ENCODE measurements around the gene C10orf120.

The C10orf120 gene

GRCh38 chr10:122699796-122700455, at the start of gene C10orf120:
Gene C10orf120, minus strand, starts transcription at chr10:122699846. Its CDS starts 56 bp downstream, at chr10:122699790.
- no peak for DNase-seq (ENCODE audit: low read depth, low spot score)

GRCh38 chr10:122748496-122748895, 48.9 kb upstream of the C10orf120 start:
- DNase-seq (ENCODE audit: low read depth, low spot score): no peak

- no peak for DNase-seq (ENCODE audit: low read depth, low spot score)
Observed at GRCh38 chr10:122746408-122746807, 46.8 kb upstream of the C10orf120 start.

GRCh38 chr10:122744257-122744656, 44.6 kb upstream of the C10orf120 start:
- no peak for DNase-seq (ENCODE audit: low read depth, low spot score)

GRCh38 chr10:122740640-122741039, 41.0 kb upstream of the C10orf120 start:
- no peak for DNase-seq (ENCODE audit: low read depth, low spot score)

GRCh38 chr10:122738031-122738430, 38.4 kb upstream of the C10orf120 start:
- no peak for DNase-seq (ENCODE audit: low read depth, low spot score)

GRCh38 chr10:122733931-122734665, 34.5 kb upstream of the C10orf120 start:
- DNase-seq (ENCODE audit: low read depth, low spot score): no peak

GRCh38 chr10:122733443-122733842, 33.8 kb upstream of the C10orf120 start:
- no peak for DNase-seq (ENCODE audit: low read depth, low spot score)

GRCh38 chr10:122730238-122730637, 30.6 kb upstream of the C10orf120 start:
- DNase-seq (ENCODE audit: low read depth, low spot score): no peak

- no peak for DNase-seq (ENCODE audit: low read depth, low spot score)
Observed at GRCh38 chr10:122729126-122729525, 29.5 kb upstream of the C10orf120 start.

GRCh38 chr10:122727426-122727825, 27.8 kb upstream of the C10orf120 start:
- DNase-seq (ENCODE audit: low read depth, low spot score): no peak

GRCh38 chr10:122725768-122726167, 26.1 kb upstream of the C10orf120 start:
- DNase-seq (ENCODE audit: low read depth, low spot score): no peak

GRCh38 chr10:122725006-122725405, 25.4 kb upstream of the C10orf120 start:
- DNase-seq (ENCODE audit: low read depth, low spot score): no peak

GRCh38 chr10:122721111-122721510, 21.5 kb upstream of the C10orf120 start:
- DNase-seq (ENCODE audit: low read depth, low spot score): no peak

- DNase-seq (ENCODE audit: low read depth, low spot score): no peak
Observed at GRCh38 chr10:122716025-122716424, 16.4 kb upstream of the C10orf120 start.

GRCh38 chr10:122715576-122715975, 15.9 kb upstream of the C10orf120 start:
- no peak for DNase-seq (ENCODE audit: low read depth, low spot score)

- DNase-seq (ENCODE audit: low read depth, low spot score): no peak
Observed at GRCh38 chr10:122713091-122713885, 13.6 kb upstream of the C10orf120 start.

GRCh38 chr10:122710576-122710975, 10.9 kb upstream of the C10orf120 start:
- no peak for DNase-seq (ENCODE audit: low read depth, low spot score)

- no peak for DNase-seq (ENCODE audit: low read depth, low spot score)
Observed at GRCh38 chr10:122709971-122710370, 10.3 kb upstream of the C10orf120 start.

- DNase-seq (ENCODE audit: low read depth, low spot score): no peak
Observed at GRCh38 chr10:122707535-122707934, 7.9 kb upstream of the C10orf120 start.

GRCh38 chr10:122706947-122707346, 7.3 kb upstream of the C10orf120 start:
- no peak for DNase-seq (ENCODE audit: low read depth, low spot score)

GRCh38 chr10:122706467-122706866, 6.8 kb upstream of the C10orf120 start:
- DNase-seq (ENCODE audit: low read depth, low spot score): no peak

All from activated naive CD8-positive, alpha-beta T cell treated with anti-CD3 and anti-CD28 coated beads, Interleukin-2, amount 50 U/mL, for 16 hours (primary cell).